Epithelial cell of proximal tubule (primary cell): ENCODE data around the gene PLSCR3. TPM values are rescaled to one million over a fixed set of nuclear protein-coding genes. Genes with fewer than 3 reads are reported as not detected.

ENCODE experiments used
- DNase-seq: peaks from one replicate; pipeline ENCODE4 v3.0.0-alpha.2; 2011; ENCODE audit warnings: low read depth
- H3K4me3 ChIP-seq: 2 replicates; pipeline ENCODE4 v1.5.1; 2011; ENCODE audit warnings: low read depth, mild to moderate bottlenecking, low read length
- CTCF ChIP-seq: conservative IDR thresholded peaks from 2 replicates; pipeline ENCODE4 v1.5.1; 2012; ENCODE audit warnings: low read depth, mild to moderate bottlenecking, low read length
- total RNA-seq: library from RNA; depleted of rRNA; stranded (reverse); fragments of >200 nt; gene quantifications from 2 replicates; pipeline ENCODE4 v1.2.3, GENCODE V29; 2015

PLSCR3 gene
- total RNA-seq, 1 donor from 2014 or later: 59.0 TPM

GRCh38 chr17:7439462-7440112, 45.3 kb upstream of the PLSCR3 start, which contains the start of gene FGF11:
TSS of gene FGF11 (plus strand) at chr17:7439512. CDS start at chr17:7439621, 109 bp downstream.
- TF ChIP-seq CTCF: no peak
- DNase-seq: no peak
- H3K4me3 ChIP-seq: peak within 1 kb of the TSS; percentile 75

- H3K4me3 ChIP-seq: peak overlapping the region; percentile 75
- DNase-seq: no peak
- no peak for TF ChIP-seq CTCF
These were observed 44.5 kb upstream of the PLSCR3 start for GRCh38 chr17:7438656-7439460.

GRCh38 chr17:7437950-7438614, 43.8 kb upstream of the PLSCR3 start:
- no peak for TF ChIP-seq CTCF
- DNase-seq: no peak
- H3K4me3 ChIP-seq: peak overlapping the region; percentile 75

GRCh38 chr17:7437369-7437863, 43.1 kb upstream of the PLSCR3 start:
- no peak for DNase-seq
- TF ChIP-seq CTCF: no peak
- peak overlapping the region; percentile 75 for H3K4me3 ChIP-seq

GRCh38 chr17:7436556-7437368, 42.4 kb upstream of the PLSCR3 start:
- peak overlapping the region; percentile 75 for H3K4me3 ChIP-seq
- no peak for DNase-seq
- TF ChIP-seq CTCF: peak; percentile 78
